Stimulated activated naive CD8-positive, alpha-beta T cell treated with anti-CD3 and anti-CD28 coated beads, Interleukin-15, Interleukin-2, amounts not matched to agents 100 ng/mL and 50 ng/mL, for 24 hours (primary cell): Measurements from ENCODE around the gene CNPPD1.

Source experiments
- H3K27ac Mint-ChIP-seq: one replicate; pipeline ENCODE4 v1.8.0; 2021; ENCODE audit warnings: mild to moderate bottlenecking, mixed read lengths
- H3K27me3 Mint-ChIP-seq: one replicate; pipeline ENCODE4 v1.8.0; 2021; ENCODE audit warnings: mixed read lengths
- H3K36me3 Mint-ChIP-seq: one replicate; pipeline ENCODE4 v1.8.0; 2021; ENCODE audit warnings: low read depth, mixed read lengths
- H3K4me1 Mint-ChIP-seq: one replicate; pipeline ENCODE4 v1.8.0; 2021; ENCODE audit warnings: low read depth, mixed read lengths
- H3K4me3 Mint-ChIP-seq: one replicate; pipeline ENCODE4 v1.8.0; 2021; ENCODE audit warnings: mild to moderate bottlenecking, mixed read lengths
- H3K9me3 Mint-ChIP-seq: one replicate; pipeline ENCODE4 v1.8.0; 2021; ENCODE audit warnings: mixed read lengths

The CNPPD1 gene

GRCh38 chr2:219177552-219178376 lies 1.0 kb upstream of the CNPPD1 start, which contains the start of gene RETREG2:
TSS of gene RETREG2 (plus strand) at chr2:219178275. CDS start at chr2:219178353, 78 bp downstream.
- H3K27me3 Mint-ChIP-seq: no peaks in the 10 kb centered on the region
- H3K36me3 Mint-ChIP-seq: peaks cover 35% of the 10 kb centered on the region
- H3K4me1 Mint-ChIP-seq: peaks cover 61% of the 10 kb centered on the region
- no peaks in the 10 kb centered on the region for H3K9me3 Mint-ChIP-seq
- H3K27ac Mint-ChIP-seq: peak within 1 kb of the TSS; percentile 91
- H3K4me3 Mint-ChIP-seq: peak within 1 kb of the TSS; percentile 88

- H3K4me3 Mint-ChIP-seq: peak overlapping the region; percentile 88
- peak overlapping the region; percentile 81 for H3K27ac Mint-ChIP-seq
These were observed 552 bp downstream of the CNPPD1 start for GRCh38 chr2:219175928-219176817.

GRCh38 chr2:219175486-219175885 lies 1.2 kb downstream of the CNPPD1 start:
- H3K9me3 Mint-ChIP-seq: no peaks in the 10 kb centered on the region
- H3K27ac Mint-ChIP-seq: no peak overlapping the region
- H3K36me3 Mint-ChIP-seq: peaks cover 33% of the 10 kb centered on the region
- H3K4me3 Mint-ChIP-seq: peak overlapping the region; percentile 88
- no peaks in the 10 kb centered on the region for H3K27me3 Mint-ChIP-seq
- peaks cover 52% of the 10 kb centered on the region for H3K4me1 Mint-ChIP-seq

More at GRCh38 chr2:219175928-219176817, 552 bp downstream of the CNPPD1 start:
- no peaks in the 10 kb centered on the region for H3K9me3 Mint-ChIP-seq
- no peaks in the 10 kb centered on the region for H3K27me3 Mint-ChIP-seq
- H3K4me1 Mint-ChIP-seq: peaks cover 56% of the 10 kb centered on the region
- H3K36me3 Mint-ChIP-seq: peaks cover 38% of the 10 kb centered on the region

GRCh38 chr2:219174801-219175200 lies 1.9 kb downstream of the CNPPD1 start:
- Mint-ChIP-seq H3K27ac (no peak overlapping the region), H3K9me3 (no peaks in the 10 kb centered on the region), H3K4me1 (peaks cover 47% of the 10 kb centered on the region), H3K4me3 (peak overlapping the region; percentile 88), H3K27me3 (no peaks in the 10 kb centered on the region), H3K36me3 (peaks cover 31% of the 10 kb centered on the region)

- Mint-ChIP-seq H3K36me3 (peaks cover 27% of the 10 kb centered on the region), H3K27me3 (no peaks in the 10 kb centered on the region), H3K4me1 (peaks cover 41% of the 10 kb centered on the region), H3K9me3 (no peaks in the 10 kb centered on the region), H3K4me3 (peak overlapping the region; percentile 42), H3K27ac (no peak overlapping the region)
These were observed 2.6 kb downstream of the CNPPD1 start for GRCh38 chr2:219174146-219174545.

GRCh38 chr2:219173176-219173575 lies 3.5 kb downstream of the CNPPD1 start:
- Mint-ChIP-seq H3K9me3 (no peaks in the 10 kb centered on the region), H3K4me1 (peaks cover 36% of the 10 kb centered on the region), H3K36me3 (peaks cover 26% of the 10 kb centered on the region), H3K27ac (no peak overlapping the region), H3K4me3 (no peak overlapping the region), H3K27me3 (no peaks in the 10 kb centered on the region)

GRCh38 chr2:219172231-219173154 lies 4.2 kb downstream of the CNPPD1 start:
- no peaks in the 10 kb centered on the region for H3K27me3 Mint-ChIP-seq
- no peaks in the 10 kb centered on the region for H3K9me3 Mint-ChIP-seq
- H3K27ac Mint-ChIP-seq: no peak overlapping the region
- H3K4me3 Mint-ChIP-seq: no peak overlapping the region
- H3K4me1 Mint-ChIP-seq: peaks cover 34% of the 10 kb centered on the region
- H3K36me3 Mint-ChIP-seq: peaks cover 26% of the 10 kb centered on the region

- Mint-ChIP-seq H3K4me1 (peaks cover 29% of the 10 kb centered on the region), H3K27ac (peak overlapping the region; percentile 11), H3K36me3 (peaks cover 26% of the 10 kb centered on the region), H3K4me3 (no peak overlapping the region), H3K9me3 (no peaks in the 10 kb centered on the region), H3K27me3 (no peaks in the 10 kb centered on the region)
These were observed 5.5 kb downstream of the CNPPD1 start for GRCh38 chr2:219171231-219171651.

- Mint-ChIP-seq H3K4me3 (no peak within 1 kb of the TSS), H3K27me3 (no peaks in the 10 kb centered on the region), H3K4me1 (peaks cover 19% of the 10 kb centered on the region), H3K27ac (no peak within 1 kb of the TSS), H3K9me3 (no peaks in the 10 kb centered on the region), H3K36me3 (peaks cover 26% of the 10 kb centered on the region)
These were observed 6.6 kb downstream of the CNPPD1 start, which contains the start of gene SLC23A3 for GRCh38 chr2:219169930-219170654. TSS of gene SLC23A3 (minus strand) at chr2:219170029. CDS start at chr2:219169984, 45 bp downstream.

GRCh38 chr2:219168932-219169331 lies 7.8 kb downstream of the CNPPD1 start:
- peaks cover 8% of the 10 kb centered on the region for H3K4me1 Mint-ChIP-seq
- no peak overlapping the region for H3K27ac Mint-ChIP-seq
- H3K36me3 Mint-ChIP-seq: peaks cover 16% of the 10 kb centered on the region
- no peaks in the 10 kb centered on the region for H3K9me3 Mint-ChIP-seq
- no peaks in the 10 kb centered on the region for H3K27me3 Mint-ChIP-seq
- no peak overlapping the region for H3K4me3 Mint-ChIP-seq

GRCh38 chr2:219168526-219168925 lies 8.2 kb downstream of the CNPPD1 start:
- Mint-ChIP-seq H3K4me1 (peaks cover 7% of the 10 kb centered on the region), H3K4me3 (no peak overlapping the region), H3K27me3 (no peaks in the 10 kb centered on the region), H3K27ac (no peak overlapping the region), H3K9me3 (no peaks in the 10 kb centered on the region), H3K36me3 (peaks cover 14% of the 10 kb centered on the region)

- no peak overlapping the region for H3K27ac Mint-ChIP-seq
- H3K36me3 Mint-ChIP-seq: peaks cover 14% of the 10 kb centered on the region
- H3K9me3 Mint-ChIP-seq: no peaks in the 10 kb centered on the region
- H3K4me3 Mint-ChIP-seq: no peak overlapping the region
- peaks cover 7% of the 10 kb centered on the region for H3K4me1 Mint-ChIP-seq
- H3K27me3 Mint-ChIP-seq: no peaks in the 10 kb centered on the region
These were observed 8.7 kb downstream of the CNPPD1 start for GRCh38 chr2:219167997-219168396.

- Mint-ChIP-seq H3K4me1 (peaks cover 10% of the 10 kb centered on the region), H3K4me3 (no peak overlapping the region)
These were observed 11.4 kb downstream of the CNPPD1 start for GRCh38 chr2:219165058-219165911.

More at GRCh38 chr2:219165058-219165911, 11.4 kb downstream of the CNPPD1 start:
- H3K27ac Mint-ChIP-seq: no peak overlapping the region
- H3K36me3 Mint-ChIP-seq: no peaks in the 10 kb centered on the region
- H3K9me3 Mint-ChIP-seq: no peaks in the 10 kb centered on the region
- no peaks in the 10 kb centered on the region for H3K27me3 Mint-ChIP-seq
